NK-92 (cell line): ENCODE results near the gene HS1BP3.

ENCODE experiments used
- DNase-seq: peaks from one replicate; lab custom pipeline; 2025; ENCODE audit not compliant: unreplicated experiment; lab: John Stamatoyannopoulos, UW

Gene HS1BP3

DNA sequence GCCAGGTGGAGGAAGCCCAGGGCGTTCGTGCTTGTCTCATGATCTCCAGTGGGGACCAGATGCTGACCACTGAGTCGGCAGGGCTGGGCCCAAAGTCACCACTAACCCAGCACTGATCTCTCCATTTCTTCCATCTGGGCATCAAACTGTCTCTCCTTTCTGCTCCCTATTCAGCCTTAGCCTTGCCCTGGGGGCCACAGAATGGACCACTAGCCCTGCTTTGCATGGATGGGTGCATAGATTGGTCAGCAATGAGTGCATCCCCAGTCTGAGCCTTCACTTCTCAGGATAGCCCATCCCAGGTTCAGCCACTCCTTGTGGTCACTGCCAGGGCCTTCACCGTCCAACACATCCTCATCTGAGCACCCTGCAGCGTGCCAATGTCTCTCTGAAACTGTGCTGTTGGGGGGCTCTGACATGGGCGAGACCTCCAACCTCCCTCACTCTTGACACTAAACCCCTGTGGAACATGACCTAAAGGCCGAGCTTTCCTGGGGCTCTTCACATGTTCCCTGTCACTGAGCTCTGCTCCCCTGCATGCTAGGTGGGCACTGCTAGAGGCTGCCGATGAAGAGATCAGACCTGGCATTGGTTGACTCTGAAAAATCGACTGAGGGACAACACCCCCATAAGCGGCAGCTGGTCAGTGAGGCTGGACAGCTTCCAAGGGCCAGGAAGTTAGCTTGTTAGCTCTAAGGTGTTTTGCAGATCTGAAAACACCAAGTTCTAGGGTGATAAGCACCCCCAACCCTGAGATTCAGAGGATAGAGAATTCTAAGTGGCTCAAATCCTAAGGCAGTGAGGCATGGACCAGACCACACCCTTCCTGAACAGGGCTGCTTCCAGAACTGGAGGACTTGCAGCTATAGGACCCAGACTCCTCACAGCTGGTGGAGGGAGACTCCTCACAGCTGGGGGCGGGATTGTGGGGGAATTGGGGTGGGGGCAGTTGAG, 61.7 kb downstream of the HS1BP3 start:
- no peak for DNase-seq

DNA sequence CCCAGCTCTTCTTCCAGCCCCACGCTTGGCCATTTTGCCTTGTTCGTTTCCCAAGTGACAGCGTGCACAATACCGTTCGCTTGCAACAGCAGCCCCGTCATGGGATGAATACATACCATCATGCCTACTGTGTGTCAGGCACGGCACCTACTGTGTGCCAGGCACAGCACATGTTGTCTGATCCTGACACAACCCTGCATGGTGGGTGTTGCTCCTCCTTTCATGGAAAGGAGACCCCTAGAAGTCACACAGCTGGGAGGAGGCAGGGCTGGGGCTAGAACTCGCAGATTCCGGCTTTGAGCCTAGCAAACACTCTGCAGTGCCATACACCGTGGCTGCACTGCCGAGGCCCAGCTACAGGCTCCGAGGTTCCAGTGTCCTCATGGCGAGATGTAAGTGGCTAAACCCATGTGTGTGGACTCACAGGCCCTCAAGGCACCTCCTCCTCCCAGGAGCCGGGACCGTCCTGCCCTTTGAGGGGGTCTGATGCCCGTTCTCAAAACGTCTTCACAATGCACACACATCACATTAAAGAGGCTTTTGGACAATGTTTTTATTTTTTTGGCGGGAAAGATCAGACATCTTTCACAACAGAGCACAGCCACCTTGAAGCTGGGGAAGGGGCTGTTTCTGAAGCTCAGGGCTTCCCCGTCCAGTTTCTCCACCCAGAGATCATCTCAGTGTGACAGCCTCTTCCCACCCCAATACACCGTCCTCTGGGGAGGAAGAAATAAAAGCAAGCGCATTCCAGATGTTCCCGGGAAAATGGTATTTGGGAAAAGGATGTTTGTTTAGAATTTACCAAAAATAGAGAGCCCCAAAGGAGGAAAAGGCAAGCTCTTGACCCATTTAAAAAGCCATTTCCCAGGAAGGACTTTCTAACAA, 64.9 kb downstream of the HS1BP3 start:
- DNase-seq, result no peak

DNA sequence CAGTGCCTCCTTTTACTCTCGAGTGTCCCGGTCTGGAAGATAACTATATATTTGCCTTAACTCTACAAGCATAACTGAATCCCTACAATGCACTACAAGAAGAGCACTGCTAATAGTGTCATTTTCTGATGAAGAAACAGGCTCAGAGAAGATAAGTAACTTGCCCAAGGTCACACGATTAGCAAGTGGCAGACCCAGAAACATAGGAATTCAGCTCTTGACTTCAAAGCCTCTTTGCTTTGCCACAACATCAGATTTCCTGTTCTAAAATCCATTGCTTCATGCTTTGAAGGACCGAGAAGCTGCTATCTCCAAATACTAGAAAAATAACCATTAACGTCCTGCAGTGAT, 65.6 kb downstream of the HS1BP3 start:
- no peak for DNase-seq

DNA sequence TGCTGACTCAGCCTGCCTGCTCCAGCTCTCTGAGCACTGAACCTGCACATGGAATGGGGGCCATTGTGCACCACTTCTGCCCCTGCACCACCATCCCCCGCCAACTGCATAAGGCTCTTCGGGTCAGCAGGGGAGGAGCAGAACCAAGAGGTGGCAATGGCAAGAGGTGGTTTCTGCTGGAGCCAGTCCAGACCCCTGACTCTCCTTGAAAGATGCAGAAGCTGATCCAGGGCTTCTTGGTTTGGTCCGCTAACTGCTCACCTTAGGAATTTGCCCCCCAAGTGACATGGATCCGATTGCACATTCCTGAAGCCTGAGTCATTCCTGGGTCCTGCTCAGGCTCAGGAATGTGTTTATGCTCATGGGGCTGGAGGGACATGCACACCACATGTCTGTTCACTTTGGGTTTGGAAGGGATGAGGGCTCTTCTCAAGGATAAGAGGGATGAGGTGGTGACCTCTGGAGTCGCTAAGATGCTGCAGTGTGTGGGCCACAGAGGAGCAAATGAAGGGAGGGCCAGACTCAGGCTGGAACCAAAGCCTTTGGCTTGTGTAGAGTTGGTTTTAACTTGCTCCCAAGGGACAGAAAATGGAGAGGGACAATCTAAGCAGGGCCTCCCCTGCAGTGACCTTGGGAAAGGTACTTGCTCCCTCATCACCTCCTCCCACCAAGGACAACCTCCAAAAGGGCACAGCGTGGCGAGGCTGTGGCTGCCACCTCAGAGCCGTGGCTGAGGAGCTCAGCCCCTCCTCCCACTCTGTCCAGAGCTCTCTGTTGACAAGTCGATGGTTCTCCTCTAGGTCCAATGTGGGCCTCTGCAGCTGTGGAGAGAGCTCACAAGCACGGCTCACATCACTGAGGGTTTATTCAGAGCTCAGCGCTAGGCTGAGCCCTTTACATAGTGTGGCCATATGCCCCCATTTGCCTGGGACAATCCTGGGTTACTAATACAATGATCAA, 66.2 kb downstream of the HS1BP3 start:
- DNase-seq, result no peak

DNA sequence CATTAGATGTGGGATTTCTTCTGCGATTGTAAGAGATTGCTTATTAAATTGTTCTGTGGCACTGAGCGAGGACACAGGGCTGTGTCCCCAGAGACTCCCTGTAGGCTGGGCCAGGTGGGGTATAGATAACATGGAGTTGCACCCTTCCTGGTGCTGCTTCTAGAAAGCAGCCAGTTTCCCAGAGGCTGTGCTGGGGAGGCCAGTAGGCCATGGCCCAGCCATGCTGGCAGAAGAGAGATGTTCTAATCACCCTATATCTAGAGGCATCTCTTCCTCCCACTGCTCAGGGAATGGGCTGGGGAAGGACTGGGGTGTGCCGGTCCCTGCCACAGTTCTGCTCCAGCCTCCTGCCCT, 66.9 kb downstream of the HS1BP3 start:
- no peak for DNase-seq

DNA sequence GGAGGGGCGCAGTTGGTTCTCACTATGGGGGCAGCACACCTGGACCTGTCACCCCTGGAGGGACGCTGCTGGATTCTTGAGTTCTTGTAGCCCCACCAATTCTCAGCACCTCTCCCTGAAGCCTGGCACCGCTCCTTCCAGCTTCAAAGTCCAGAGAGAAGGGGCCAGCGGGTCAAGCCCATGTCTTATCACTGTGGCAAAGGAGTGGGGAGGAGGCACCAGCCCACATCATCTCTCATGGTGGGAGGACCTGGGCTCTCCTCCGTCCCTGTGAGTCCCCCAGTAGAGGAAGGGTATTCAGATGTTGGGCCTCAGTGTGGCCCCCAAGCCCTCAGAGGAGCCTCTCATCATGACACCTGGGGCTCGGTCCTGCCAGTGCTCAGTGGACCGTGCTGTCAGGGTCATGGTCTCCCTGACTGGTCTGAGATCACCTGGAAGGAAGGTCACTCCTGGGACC, 67.4 kb downstream of the HS1BP3 start:
- no peak for DNase-seq

DNA sequence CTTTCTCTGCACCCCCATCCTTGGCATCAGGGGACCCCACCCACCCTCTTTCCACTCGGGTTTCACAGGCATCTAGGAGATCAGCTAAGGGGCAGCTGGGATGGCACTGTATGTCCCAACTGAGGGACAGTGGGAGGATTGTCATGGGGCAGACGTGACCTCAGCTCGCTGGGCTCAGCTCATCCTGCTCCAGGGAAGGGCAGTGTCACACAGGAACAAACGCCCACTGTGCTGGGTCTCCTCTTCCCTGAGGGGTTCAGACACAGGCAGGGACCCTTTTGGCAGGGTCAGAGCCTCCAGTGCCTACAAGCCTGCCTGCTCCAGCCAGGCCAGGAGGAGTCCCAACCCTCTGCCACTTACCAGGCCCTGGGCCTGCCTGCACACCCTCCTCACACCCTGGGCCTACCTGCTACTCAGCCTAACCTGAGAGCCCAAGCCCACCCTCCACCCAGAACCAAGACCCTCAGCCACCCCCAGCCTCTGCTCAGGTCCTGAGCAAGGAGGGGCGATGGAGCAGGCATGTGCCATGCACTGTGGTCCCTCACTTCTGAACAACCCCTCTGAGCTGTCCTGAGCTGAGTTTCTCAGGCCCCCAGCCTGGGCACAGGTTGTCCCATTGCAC, 68.2 kb downstream of the HS1BP3 start:
- no peak for DNase-seq

DNA sequence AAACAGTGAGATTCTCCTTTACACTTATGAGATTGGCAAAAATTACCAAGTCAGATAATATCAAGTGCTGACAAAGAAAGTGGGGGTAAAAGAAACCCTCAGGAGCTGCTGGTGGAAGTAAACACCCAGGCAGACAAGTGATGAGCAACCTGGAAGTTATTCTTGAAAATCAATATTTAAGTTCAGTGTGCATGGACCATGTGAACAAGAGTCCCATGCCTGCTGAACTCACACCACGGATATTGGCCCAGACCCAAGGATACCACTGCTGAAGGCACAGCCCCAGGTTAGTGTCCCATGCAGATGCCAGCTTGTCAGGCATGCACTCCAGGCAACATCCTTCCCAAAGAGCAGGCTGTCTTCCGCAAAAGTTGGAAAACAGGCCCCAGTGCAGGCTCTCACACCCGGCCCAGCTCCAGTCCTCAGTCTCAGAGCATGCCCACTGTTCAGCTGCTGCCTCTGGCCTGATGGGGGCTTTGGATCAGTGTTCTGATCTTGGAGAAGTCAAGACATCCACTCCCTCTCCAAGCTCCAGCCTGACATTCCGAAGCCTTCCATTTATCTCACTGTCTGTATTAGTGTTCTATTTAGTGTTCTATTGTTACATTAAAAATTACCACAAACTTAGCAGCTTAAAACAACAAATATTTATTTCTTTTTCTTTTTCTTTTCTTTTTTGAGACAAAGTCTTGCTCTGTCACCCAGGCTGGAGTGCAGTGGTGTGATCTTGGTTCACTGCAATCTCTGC, 70.0 kb downstream of the HS1BP3 start:
- DNase-seq, result no peak

DNA sequence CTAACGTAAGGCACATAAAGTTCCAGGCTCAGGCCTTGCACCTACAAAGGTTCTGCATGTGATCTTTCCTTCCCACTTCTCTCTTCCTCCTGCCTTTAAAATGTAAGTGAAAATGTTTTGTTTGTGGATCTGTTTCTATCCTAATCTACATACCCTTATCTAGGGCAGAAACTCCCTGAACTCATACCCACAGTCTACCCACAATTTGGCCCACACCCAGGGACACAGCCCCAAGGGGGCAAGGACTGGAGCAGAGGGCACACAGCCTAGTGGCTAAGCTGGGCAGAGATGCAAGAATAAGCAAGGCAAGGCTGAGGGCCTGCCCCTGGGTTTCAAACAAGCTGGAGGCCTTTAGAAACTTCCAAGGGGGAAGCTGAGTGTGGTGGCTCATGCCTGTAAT, 71.0 kb downstream of the HS1BP3 start:
- no peak for DNase-seq

DNA sequence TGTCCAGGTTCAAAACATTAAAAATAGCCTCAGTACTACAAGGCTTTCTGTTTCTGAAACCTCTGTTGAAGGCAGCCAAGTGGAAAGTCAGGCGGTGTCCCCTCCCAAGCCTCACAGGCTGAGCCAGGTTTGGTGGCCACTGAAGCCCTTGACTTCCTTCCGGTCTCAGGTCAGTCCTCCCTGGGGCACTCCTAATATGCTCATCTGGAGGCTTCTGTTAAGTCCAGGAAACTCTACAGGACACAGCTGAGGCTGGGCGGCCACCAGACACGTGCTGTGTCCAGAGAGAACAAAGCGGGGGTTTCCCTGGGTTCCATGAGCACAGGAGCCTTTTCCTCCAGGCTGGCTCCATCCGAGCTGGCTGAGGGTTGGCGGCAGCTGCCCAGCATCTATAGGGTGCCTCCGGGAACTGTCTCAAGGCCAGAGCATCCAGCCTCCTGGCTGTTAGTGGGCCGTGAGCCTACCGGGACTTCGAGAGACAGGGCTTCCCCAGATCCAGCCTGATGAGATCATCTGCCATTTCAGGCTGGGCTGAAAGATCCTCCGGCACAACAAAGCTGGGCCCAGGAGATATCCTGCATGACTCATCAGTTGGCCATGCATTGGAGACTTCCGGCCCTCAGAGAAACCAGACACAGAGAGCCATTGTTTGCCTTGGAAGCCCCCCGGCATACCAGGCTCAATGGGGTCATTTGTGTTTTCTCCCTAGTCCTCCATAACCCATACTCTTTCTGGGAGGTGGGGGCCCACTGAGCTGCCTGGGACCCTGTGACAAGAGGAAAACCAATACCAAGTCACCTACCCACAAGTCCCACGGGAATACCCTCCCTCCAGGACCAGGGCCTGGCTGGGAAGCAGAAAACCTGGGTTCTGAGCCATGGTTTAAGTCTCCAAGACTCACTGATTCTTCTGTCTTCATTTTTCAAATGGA, 71.7 kb downstream of the HS1BP3 start:
- DNase-seq, result no peak

DNA sequence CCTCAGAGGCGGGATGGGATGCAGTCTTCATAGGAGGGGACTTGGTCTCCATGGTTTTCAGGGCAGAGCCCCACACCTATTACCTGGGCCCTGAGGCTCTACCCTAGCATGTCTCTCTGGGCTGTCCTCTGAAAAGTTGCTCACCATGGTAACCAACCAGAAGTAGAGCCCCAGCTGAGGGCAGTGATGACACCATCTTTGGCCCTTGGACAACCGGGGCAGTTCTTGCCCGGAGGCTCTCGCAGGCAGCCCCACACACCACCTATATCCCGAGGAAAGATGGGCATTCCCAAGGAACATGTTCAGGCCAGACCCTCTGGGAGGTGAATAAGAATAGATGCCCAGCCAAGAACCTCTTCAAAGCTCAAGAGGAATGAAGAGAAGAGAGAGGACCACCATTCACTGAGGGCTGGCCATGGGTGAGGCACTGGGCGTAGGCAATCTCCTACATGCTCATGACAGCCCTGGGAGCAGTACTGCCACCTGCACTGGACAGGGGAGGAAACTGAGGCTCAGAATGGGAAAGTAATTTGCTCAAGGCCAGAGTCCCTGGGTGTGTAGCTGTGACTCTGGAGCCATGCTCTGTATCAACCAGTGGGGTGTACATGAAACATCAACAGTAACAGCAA, 72.5 kb downstream of the HS1BP3 start:
- no peak for DNase-seq

DNA sequence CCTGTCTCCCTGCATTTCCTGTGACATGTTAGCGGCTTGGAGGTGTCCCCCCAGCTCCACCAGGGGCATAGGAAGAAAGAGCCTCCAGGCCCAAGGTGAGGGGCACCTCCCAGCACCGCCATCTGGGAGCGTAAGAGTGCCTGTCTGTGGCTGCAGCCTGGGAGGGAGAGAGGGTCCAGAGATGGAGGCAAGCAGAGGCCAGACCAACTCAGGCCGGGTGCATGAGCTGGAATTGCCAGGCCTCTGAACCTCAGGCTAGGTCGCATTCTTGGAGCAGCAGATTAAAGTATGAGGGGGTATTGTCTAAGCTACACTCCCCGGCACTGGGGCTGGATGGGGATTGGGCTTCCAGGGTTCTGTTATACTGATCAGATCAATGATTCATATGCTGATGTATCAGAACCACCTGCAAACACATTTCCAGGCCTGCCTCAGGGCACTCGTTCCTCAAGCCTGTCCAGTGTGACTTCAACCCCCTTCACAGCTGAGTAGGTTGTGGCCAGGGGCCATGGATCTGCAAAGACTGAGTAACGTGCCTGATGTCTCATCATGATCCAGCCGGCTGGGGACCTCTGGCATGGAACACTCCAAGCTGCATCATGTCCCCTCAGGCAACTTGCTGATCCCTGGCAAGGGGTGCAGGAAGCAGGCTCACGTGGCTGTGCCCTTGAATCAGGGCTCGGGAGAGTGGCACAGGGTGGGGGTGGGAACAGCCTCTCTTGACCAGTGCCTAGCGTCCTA, 73.2 kb downstream of the HS1BP3 start:
- DNase-seq, result no peak

DNA sequence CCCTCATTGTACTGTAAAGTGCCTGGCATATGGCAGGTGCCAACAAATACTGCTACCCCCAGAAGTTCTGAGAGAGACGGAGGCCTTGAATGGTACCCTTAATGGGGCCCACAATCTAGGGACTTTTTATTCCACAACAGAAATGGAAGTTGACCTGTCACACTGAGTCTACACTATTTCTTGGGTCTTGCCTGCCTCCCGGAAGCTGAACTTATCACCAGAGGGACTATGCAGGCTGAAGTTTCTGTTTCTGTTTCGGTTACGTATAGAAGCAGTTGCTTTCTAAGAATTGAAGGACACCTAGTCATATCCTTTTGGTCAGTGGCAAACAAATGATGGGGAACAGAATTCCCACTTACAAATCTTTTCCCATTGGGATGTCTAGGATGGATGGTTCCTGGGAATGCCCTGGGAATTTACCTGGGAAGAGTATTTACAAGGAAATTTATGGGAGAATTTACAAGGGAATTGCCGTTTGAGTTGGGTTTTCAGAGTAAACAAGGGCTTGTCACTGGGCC, 74.2 kb downstream of the HS1BP3 start:
- DNase-seq, result no peak

DNA sequence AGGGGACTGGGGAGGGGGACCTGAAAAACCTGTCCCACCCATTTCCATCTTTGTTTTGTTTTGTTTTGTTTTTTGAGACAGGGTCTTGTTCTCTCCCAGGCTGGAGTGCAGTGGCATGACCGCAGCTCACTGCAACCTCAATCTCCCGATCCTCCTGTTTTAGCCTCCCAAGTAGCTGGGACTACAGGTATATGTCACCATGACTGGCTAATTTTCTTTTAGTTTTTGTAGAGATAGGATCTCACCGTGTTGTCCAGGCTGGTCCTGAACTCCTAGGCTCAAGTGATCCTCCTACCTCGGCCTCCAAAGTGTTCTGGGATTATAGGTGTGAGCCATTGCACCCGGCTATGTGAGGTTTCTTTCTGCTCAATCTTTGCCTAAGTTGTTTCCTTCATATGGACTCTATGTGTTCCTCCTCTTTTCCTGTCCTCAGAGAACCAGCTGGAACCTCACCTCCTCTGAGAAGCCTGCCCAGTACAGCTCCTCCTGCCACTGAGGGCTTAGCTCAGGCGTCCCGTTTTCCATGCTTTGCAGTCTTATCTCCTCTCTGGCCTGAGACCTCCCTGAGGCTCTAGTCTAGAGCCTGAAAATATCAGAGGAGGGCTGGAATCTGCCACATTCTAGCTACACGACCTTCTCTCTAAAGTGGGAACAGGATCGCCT, 74.8 kb downstream of the HS1BP3 start:
- no peak for DNase-seq

DNA sequence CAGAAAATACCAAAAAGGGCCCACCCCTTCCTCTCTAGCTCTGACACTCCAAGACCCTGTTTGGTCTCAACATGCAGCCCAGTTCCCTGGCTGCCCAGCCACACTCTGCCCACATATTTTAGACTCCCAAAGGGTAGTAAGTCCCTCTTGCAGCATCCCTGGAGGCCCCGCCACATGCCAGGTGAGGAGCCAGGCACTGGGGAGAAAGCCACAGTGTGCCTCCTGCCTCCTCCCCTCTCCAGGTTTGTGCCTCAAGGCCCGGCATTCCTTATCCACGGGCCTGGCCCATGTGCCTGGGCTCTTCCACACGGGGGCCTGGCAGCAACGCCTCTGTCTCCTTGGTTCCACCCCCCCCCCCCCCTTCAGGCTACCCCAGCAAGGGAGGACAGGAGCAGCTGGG, 75.5 kb downstream of the HS1BP3 start:
- no peak for DNase-seq

DNA sequence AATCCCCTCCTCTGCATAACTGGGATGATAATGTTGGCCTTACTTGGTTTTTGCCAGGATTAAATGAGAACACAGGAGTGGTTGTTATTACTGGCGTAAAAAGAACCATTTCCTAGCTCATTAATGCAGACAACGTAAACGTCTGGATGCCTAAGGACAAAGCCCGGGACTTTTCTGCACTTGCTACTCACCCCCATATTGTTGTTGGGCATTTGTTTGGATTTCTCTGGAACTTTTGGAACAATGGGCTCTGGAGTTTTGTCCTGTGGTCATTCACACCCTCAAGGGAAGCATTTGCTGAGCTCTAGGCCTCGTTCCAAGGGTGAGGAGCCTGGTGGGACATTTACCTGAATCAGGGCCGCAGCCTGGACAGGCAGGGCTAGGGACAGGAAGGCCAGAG, 76.0 kb downstream of the HS1BP3 start:
- DNase-seq, result no peak

DNA sequence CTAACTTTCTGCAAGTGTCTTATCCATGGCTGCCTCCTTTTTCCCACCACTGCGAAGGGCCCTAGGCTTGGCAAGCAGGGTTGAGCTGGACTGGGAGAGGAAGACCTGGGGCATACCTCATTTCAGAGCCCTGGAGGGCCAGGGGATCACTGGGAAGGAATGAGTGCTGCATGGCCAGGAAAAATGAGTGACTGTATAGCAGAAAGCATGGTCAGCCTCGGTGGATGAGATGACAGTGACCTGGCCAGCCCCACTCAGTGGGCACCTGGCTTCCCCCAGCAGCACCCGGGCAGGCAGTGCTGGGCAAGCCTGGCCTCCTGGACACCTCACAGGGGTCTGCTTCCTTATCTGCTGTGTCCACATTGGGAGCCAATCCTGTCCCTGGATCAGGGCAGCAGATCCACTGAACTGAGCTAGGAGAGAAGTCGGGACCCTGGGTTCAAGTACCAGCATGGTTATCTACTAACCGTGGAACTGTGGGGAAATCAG, 76.4 kb downstream of the HS1BP3 start:
- DNase-seq, result no peak
